GM18907 (cell line): ENCODE data around the gene KRIT1.
"Not testable (repeated sequence)": the region's sequence is repeated elsewhere in the genome, so short reads cannot be mapped to it uniquely, and the experiment has no call there.

Experiments used
- ATAC-seq: cut with Tn5 transposase; IDR thresholded peaks from one replicate; pipeline ENCODE4 v1.9.1; 2021; ENCODE audit warnings: mild to moderate bottlenecking, moderate library complexity; ENCODE audit not compliant: unreplicated experiment

The KRIT1 gene

DNA sequence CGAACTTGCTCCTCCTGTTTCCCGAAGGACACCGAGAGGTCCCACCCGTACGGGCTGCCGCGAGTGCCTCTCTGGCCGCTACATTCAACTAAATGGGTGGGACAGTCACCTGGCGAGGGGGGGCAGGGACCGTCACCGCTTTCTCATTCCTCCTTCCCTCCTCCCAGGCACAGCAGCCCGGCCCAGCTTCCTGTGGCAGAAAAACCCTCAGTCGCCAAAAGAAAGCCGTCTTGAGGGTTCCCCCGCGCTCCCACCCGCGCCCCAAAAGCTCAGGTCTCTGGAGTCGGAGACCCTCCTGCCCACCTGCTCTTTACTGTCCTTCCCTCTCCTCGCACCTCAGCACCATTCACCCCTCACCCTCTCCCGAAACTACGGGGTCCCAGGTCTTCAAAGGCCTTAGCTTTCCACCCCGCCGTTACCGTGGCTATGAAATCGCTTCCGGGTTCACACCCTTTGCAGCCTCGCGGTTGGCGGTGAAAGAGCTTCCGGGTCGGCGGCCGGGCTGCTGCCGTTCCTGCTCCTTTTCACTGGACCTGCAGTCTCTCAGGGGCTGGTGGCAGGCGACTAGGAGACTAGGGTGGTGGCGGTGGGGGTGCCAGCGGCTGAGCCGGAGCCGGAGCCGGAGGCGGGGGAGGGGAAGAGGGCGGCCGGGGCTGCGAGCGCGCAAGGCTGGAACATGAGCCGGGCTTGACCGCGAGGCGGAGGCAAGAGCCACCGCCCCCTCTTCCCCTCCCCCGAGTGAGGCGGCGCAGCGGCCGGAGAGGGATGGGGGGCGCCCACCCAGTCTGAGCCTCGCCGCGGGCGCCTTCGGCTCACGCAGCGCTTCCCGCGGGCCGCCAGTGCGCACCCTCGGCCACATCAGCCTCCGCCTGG, at the start of gene KRIT1, which contains the start of gene ANKIB1:
KRIT1 (minus strand) TSS at position 428 of the 873 bp plus-strand sequence. CDS start 3,779 bp downstream, outside the sequence.
ANKIB1 (plus strand) TSS at position 488 of the 873 bp plus-strand sequence. CDS start 49,005 bp downstream, outside the sequence.
- ATAC-seq = peak; percentile 88

DNA sequence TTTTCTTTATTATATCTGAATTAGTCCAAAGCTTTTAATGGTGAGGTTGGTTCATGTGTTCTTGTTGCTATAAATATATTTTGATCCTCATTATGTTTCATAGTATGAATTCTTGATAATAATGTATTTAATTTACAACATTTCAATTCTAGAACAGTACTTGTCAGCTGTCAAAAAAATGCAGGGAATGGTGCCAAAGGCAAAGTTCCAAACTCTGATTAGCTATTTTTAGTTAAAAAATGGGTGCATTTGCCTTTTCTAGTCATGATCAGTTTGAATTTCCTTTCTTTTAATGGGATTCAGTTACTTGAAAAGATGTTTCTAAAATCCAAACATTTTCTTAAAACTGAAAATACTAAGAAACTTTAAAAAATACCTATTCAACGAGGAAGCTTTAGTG, 49.7 kb upstream of the KRIT1 start:
- no peak for ATAC-seq

DNA sequence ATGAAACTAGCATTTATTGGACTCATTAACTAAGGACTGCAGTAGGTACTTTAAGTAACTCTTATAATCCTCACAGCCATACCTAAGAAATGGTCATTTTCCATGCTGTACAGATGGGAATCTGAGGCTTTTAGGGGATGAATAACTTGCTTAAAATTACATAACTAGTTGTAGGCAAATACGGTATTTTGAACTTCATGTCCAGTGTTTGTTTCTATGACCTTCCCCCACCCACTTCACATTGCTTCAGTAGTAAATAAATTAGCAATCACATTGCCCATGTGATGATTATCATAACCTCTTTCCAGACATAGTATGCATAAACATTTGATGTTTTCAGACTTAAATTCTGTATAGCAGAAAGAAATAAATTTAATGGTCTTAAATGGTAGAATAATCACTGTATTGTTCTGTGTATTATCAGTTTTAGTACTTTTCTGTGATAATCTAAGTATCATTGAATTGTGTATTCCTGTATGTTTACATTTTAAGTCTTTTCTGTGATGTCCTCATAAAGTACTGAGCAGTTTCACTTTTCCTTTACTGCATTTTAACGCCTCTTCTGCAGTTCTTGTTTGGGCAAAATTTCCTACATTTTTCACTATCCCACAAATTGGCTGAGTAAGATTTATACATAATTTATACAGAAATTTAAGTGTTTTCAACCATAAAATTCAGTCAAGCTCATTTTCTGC, 48.3 kb upstream of the KRIT1 start:
- no peak for ATAC-seq

DNA sequence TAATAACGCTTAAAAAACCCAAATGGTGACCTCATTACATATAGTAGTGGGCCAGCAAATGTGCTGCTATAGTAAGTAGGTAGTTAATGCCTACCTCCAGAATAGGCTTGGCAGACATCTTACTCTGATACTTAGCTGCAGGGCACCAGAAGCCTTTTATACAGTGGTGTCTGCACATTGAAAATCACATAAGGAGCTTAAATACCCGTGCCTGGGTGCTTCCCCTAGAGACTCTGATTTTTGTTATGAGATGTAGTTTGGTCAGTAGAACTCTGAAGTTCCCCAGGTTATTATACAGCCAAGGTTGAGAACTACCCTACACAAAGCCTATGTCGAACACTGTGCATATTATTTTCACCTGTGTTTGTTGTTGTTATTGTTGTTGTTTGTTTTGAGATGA, 47.3 kb upstream of the KRIT1 start:
- ATAC-seq = no peak

DNA sequence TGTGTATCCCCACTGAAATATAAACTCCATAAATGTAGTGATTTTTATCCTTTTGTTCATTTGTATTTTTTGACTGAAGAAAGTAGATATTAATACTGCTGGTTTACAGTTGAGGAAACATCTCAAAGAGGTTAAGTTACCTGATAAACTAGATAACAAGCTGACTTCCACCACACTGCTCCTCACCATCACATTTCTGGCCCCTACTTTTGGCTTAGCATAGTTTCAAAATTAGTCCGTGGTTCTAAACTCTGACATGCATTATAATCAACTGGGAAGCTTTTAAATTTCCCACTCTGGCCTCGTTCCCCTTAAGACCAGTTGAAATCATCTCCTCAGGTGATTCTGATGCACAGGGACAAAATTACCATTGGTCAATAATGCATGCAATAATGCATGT, 43.6 kb upstream of the KRIT1 start:
- ATAC-seq = no peak

DNA sequence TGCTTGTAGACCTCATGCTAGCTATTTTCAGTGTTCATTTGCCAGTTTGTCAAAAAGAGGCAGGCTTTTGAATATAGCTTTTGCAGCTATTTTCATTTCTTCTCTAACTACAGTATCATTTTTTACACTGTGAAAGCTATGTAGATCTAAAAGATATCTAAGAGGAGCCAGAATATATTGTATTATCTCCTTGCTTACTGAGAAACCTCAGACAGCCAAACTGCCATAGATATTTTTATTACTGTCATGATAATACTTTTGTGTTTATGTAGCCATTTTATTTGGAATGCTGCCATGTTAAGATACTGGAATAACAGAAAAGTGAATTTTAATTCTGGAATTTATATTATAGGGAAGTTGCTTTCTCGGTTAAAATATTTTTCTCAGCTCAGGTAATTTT, 37.2 kb upstream of the KRIT1 start:
- ATAC-seq = no peak

DNA sequence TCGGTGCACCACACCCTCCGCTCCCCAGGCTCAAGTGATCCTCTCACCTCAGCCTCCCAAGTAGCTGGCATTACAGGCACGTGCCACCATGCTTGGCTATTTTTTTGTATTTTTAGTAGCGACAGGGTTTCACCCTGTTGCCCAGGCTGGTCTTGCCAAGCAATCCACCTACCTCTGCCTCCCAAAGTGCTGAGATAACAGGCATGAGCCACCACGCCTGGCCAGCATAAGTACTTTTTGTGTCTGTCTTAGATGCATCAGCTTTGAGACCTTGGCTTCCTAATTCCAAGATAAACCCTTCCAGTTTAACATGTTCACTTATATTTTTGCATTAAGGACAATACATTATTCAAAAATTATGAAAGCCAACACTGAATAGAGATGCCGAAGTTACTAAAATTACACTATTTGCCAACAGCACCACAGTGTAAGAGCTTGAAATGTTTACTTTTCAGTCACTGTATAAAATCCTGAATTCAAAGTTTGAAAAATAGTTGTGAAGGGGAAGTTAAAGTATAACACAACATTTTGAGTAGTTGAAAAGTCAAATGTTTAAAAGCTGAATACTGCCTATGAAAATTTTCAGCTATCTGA, 36.6 kb upstream of the KRIT1 start:
- ATAC-seq = no peak

DNA sequence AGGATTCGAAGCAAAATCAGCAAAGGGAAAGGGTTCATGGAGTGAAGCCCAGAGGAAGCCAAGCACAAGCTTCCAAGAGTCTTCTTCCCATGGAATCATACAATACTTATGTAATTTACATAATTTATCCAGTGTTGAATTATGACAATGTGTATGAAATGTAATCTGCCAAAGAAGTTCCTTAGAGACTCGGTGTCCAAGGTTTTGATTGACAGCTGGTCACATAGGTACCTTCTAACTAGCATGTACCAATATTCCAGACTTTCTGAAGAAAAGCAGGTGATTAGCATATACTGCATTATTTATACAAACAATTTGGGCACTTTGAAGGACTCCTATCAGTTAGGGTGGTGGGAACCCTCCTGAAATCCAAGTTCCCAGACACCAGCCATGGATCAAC, 35.3 kb upstream of the KRIT1 start:
- no peak for ATAC-seq

DNA sequence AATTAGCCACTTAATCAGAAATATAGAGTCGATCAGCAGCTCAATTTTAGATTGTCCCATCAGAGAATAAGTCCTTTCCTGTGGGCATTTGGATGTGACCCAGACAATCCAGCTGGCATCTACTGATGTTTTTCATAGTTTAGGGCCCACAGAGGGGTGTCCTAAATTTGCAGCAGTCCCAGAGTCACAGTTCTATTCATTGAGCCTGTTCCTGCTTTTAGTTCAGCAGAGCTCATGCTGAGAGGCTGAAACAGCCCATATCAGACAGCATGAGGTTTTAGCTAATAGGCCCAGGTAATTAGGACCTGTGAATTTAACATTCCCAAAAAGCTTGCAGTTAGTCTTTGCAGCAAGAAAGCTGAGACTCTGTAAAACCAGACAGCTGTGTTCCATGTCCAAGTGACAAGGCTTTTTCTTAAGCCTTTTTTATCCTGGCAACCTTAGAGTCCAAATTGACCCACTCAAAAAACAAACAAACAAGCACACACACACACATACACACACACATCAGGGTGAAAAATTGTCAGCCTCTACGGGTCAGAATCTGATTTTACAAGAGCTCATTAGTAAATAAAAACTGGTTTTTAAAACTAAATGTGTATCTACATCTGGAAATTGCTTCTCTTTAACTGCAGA, 33.8 kb upstream of the KRIT1 start:
- no peak for ATAC-seq

DNA sequence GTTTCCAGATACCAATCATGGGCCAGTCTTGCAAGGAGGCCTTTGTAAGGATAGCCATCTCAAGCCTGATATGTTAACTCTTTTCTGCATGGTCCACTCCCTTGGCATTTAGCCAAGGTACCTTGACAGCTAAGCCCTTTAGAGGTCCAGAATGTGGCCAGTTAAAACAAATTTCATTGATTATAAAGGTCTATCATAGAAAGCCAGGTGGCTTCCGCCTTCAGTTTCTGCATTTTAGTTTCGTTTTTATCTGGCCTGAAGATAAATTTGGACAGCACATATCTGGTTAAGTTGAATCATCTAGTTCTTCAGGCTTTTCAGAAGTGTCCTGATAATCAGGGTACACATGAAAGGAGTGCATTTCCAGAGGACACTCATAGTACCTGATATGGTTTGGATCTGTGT, 30.7 kb upstream of the KRIT1 start:
- peak; percentile 86 for ATAC-seq

DNA sequence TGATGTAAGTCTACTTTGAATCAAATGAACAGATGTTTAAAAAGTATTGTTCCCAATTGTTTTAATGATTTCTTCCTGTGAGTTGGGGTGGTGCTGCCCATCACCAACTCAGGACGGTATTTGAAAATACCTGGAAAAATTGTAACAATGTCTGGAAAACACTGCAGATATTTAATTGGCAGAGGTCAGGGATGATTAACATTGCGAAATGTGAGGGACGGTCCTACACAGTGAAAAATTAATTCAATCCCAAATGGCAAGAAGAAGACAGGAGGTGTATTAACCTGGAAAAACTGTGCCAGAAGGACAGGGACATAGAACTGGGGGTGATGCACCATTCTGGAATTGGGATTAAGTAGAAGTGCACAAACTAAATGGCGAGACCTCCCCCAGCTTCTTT, 29.6 kb upstream of the KRIT1 start:
- ATAC-seq = no peak

DNA sequence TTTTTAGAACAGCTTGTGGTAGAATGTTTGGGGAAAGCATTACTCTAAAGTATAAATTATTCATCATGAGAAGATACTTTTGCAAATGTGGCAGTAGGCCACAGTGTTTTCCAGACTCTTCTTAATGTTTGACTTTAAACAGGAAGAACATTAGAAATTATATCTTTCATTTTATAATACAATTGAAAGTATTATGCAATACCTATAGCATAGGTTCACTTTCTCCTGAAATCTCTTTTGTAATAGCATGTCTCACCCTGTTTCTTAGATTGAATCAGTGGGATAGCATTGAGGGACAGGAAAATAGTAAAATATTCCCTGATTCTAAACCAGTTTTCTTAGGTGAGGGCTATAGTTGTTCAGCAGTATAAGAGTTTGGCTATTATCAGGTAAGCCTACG, 23.2 kb upstream of the KRIT1 start:
- ATAC-seq = no peak

DNA sequence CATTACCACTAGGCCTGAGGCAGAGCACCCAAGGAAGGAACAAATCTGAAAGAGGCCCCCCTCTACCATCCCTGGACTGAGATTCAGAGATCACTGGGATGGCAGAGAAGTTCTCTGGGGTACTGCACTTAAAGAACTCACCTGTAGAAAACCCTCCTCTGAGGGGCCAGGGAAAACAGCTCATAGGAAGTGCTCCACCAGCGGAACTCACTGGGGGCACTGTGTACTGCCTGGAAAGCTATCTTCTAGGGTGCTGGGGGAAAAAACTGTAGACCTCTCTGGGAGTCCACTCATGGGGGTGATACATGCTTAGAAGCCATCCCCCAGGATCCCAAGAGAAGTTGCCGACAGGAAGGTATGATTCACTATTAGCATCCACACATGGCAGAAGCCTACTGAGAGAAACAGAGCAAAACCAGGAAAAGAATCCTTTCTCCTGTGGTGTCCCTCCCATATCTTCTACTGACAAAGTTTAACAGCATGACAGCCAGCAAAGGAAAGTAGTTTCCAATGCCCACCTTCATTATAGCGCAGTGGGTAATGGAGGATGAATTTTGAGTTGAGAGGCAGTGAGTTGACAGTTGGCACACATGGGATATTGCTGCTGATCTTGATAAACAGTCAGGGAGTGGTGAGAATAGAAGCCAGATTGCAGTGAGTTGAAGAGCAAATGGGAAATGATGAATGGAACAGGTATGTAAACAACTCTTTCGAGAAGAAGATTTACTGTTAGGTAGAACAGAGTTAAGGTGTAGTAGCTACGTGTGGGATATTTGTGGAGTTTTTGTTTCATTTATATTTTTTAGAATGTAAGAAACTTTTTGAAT, 20.9 kb upstream of the KRIT1 start:
- ATAC-seq = no peak

DNA sequence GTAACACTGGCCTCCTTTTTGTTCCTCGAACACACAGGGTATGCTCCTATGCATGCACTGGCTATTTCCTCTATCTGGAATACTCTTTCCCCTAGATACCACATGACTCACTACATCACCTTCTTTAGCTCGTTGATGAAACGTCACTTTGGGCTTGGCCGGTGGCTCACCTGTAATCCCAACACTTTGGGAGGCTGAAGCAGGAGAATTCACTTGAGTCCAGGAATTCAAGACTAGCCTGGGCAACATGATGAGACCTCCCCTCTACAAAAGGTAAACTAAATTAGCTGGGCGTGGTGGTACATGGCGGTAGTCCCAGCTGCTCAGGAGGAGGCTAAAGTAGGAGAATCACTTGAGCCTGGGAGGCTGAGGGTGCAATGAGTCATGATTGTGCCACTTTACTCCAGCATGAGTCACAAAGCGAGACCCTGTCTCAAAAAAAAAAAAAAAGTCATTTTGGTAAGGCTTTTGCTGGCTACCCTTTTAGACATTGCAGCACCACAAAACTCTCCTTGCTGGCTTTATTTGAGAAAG, 14.6 kb upstream of the KRIT1 start:
- ATAC-seq = no peak

DNA sequence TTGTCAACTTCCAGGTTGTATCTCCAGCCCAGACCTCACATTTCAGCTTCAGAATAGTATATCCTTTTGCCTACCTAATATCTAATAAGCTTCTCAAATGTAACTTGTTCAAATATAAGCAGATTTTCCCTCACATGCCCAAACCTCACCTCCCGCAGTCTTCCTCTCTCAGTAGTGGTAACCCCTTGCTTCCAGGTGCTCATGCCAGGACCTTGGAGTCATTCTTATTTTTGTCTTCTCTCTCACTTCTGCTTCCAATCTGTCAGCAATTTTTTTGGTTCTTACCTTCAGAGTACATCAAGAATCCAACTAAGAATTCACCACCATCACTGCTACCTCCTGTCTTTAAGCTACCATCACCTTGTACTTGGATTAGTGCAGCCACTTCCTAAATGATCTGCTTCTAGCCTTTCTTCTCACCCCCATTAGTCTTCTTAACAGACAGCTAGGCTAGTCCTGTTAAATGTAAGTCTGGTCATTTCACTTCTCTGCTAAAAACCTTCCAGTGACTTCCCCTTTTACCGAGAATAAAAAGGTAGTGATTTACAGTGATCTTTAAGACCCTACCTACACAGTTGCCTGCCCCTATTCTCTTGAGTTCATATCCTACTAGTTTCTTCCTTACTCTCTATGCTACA, 14.0 kb upstream of the KRIT1 start:
- no peak for ATAC-seq

DNA sequence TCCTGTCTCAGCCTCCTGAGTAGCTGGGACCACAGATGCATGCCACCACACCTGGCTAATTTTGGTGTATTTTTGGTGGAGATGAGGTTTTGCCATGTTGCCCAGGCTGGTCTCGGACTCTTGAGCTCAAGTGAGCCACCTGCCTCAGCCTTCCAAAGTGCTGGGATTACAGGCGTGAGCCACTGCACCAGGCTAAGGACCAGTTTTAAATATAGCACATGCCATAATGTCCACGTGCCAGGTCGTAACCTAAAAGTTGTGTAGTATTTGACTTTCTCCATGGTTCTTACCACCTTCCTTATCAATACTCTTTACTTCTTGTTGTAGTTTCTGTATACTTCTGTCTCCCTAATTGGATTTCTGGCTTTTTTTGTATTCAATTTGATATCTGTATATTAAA, 13.3 kb upstream of the KRIT1 start:
- ATAC-seq = no peak

DNA sequence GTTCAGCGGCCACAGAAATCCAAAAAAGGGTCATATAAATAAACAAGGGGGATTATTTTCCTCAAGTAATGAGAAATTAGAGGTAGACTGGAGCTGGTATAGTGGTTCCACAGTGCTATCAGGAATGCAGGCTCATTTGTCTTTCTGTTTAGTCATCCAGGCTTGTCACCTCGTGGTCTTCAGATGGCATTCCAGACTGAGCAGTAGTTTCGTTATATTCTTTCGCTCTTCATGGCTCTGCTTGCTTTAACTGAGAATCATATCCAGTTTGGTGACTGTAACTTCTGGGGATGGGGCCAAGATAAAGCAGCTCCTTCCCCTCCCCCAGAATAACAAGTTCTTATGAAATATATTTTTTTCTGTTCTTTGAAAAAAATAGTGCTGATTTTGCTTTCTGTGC, 9.6 kb upstream of the KRIT1 start:
- no peak for ATAC-seq

DNA sequence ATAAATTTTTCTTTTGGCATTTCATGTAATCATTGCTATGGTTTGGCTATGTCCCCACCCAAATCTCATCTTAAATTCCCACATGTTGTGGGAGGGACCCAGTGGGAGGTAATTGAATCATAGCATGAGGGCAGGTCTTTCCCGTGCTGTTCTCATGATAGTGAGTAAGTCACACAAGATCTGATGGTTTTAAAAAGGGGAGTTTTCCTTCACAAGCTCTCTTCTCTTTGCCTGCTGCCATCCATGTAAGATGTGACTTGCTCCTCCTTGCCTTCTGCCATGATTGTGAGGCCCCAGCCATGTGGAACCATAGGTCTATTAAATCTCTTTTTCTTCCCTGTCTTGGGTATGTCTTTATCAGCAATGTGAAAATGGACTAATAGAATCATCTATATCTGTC, 9.1 kb upstream of the KRIT1 start:
- not testable (repeated sequence) for ATAC-seq

DNA sequence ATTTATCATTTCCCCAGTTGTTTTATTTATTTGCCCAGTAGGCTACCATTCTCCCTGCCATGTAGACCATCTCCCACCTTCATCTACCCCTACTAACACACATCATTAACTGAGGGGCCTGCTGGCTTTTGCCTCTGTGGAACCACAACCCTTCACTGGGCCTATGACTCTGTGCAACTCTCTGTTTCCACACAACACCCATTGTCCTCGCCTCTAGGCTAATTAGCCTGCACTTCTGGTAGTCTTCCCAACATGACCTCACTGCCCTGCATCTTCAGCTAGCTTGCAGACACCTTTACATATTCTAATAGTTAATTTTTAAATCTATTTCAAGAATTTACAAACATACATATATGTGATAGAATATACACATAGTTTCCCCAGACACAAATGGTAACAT, 7.5 kb upstream of the KRIT1 start:
- no peak for ATAC-seq

DNA sequence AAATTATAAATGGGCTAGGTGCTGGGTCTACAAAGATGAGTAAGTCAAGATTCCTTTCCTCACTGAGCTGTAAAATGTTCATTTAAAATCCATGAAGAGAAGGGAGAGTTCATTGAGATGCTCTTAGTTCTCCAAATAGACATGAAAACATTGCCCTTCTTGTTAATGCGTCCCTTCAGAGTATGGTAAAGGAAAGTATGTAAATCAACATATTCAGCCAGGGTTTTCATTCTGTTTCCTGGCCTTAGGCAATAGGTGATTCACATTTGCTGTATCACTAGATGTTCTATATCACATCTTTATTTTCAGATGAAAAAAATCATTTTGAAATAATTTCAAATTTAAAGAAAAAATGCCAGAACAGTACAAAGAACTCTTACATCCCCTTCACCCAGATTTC, 5.5 kb upstream of the KRIT1 start:
- ATAC-seq = no peak
